C4-2B (cell line): Measurements from ENCODE around the gene CAB39L.

Source experiments
- CTCF ChIP-seq: fragments of 450-650 bp; conservative IDR thresholded peaks from 2 replicates; pipeline ENCODE4 v1.5.1; 2017; ENCODE audit warnings: mild to moderate bottlenecking
- ZFX ChIP-seq: fragments of 450-650 bp; IDR thresholded peaks from 2 replicates; pipeline ENCODE4 v1.6.1; 2017

GRCh38 chr13:49448753-49449152 is 4.9 kb upstream of the CAB39L start:
- TF ChIP-seq CTCF (no peak), ZFX (no peak)
